Thyroid gland (tissue), 4 donors: ENCODE results near the gene JSRP1. TPM values are rescaled to one million over a fixed set of nuclear protein-coding genes. Genes with fewer than 3 reads are reported as not detected.
"Not testable (repeated sequence)": the region's sequence is repeated elsewhere in the genome, so short reads cannot be mapped to it uniquely, and the experiment has no call there.

Experiments
- DNase-seq, 2 donors: peaks; one replicate each; pipeline ENCODE4 v3.0.0-alpha.2; 2019
- H3K27ac ChIP-seq, 3 donors: fragments of 200-600 bp; sonication (generic); 1 replicate in 2 of 3; 2 replicates in 1 of 3; pipeline ENCODE4 v1.5.1; 2016 to 2019; ENCODE audit warnings: mild to moderate bottlenecking in 1 of 3, moderate library complexity in 1 of 3
- H3K27me3 ChIP-seq: fragments of 200-600 bp; sonication (generic); one replicate; pipeline ENCODE4 v1.5.1; 2019
- H3K36me3 ChIP-seq, 2 donors: fragments of 200-600 bp; sonication (generic); one replicate each; pipeline ENCODE4 v1.5.1; 2016 to 2019
- H3K4me1 ChIP-seq, 2 donors: fragments of 200-600 bp; sonication (generic); one replicate each; pipeline ENCODE4 v1.5.1; 2017 to 2019
- H3K4me3 ChIP-seq, 3 donors: fragments of 200-600 bp; sonication (generic); replicated peaks in 1 of 3; 1 replicate in 2 of 3; 2 replicates in 1 of 3; pipeline ENCODE4 v1.5.1; 2016; ENCODE audit warnings: mild to moderate bottlenecking in 1 of 3
- H3K9me3 ChIP-seq: fragments of 200-600 bp; sonication (generic); one replicate; pipeline ENCODE4 v1.5.1; 2017
- POLR2A ChIP-seq, 2 donors: fragments of 450-650 bp; IDR thresholded peaks; one replicate each; pipeline ENCODE4 v1.6.1; 2017; ENCODE audit warnings: antibody characterized with exemption in 2 of 2, mild to moderate bottlenecking in 2 of 2, moderate library complexity in 1 of 2
- WGBS, 2 donors: methylation state at CpG; one replicate each; pipeline ENCODE4 v1.1.5; 2017; 5-methylcytosine and 5-hydroxymethylcytosine counted together
- intact Hi-C: fragments of 100-400 bp; cut with DNase I; formaldehyde crosslinking; loops from one replicate; pipeline ENCODE4 v1.15.1; 2023
- total RNA-seq, 4 donors: library from RNA; depleted of rRNA; stranded (reverse); fragments of >200 nt; gene quantifications; one replicate each; pipeline ENCODE4 v1.2.3, GENCODE V29; 2016
- TF ChIP-seq, protein P1 (sequence below), 6 experiments: fragments of 200-600 bp in 3 of 6; fragments of 450-650 bp in 3 of 6; sonication (generic) in 3 of 6; IDR thresholded peaks; one replicate each; pipeline ENCODE4 v1.5.1; 2016 to 2019; ENCODE audit warnings: antibody characterized with exemption in 6 of 6, mild to moderate bottlenecking in 2 of 6, inconsistent platforms in 1 of 6, moderate library complexity in 1 of 6

JSRP1 gene
- total RNA-seq, 4 donors from 2014 or later = not detected

GRCh38 chr19:2286402-2287140, 30.4 kb upstream of the JSRP1 start:
- intact Hi-C loops = no loop called here
- Histone ChIP-seq H3K27me3 (peaks cover 20% of the 10 kb centered on the region), H3K4me1 (peaks cover 5 to 32% of the 10 kb centered on the region in 2 donors), H3K4me3 (no peak overlapping the region), H3K9me3 (no peaks in the 10 kb centered on the region), H3K27ac (no peak overlapping the region), H3K36me3 (no peaks in the 10 kb centered on the region)
- TF ChIP-seq, protein P1, sequence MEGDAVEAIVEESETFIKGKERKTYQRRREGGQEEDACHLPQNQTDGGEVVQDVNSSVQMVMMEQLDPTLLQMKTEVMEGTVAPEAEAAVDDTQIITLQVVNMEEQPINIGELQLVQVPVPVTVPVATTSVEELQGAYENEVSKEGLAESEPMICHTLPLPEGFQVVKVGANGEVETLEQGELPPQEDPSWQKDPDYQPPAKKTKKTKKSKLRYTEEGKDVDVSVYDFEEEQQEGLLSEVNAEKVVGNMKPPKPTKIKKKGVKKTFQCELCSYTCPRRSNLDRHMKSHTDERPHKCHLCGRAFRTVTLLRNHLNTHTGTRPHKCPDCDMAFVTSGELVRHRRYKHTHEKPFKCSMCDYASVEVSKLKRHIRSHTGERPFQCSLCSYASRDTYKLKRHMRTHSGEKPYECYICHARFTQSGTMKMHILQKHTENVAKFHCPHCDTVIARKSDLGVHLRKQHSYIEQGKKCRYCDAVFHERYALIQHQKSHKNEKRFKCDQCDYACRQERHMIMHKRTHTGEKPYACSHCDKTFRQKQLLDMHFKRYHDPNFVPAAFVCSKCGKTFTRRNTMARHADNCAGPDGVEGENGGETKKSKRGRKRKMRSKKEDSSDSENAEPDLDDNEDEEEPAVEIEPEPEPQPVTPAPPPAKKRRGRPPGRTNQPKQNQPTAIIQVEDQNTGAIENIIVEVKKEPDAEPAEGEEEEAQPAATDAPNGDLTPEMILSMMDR (IDR thresholded peaks at IDR 0.05) = no peak
- TF ChIP-seq POLR2A (IDR thresholded peaks at IDR 0.05) = no peak
- 86 to 87% methylated on average over 19 to 20 of the region's 20 CpGs for WGBS, 2 donors
- no peak for DNase-seq

DNA sequence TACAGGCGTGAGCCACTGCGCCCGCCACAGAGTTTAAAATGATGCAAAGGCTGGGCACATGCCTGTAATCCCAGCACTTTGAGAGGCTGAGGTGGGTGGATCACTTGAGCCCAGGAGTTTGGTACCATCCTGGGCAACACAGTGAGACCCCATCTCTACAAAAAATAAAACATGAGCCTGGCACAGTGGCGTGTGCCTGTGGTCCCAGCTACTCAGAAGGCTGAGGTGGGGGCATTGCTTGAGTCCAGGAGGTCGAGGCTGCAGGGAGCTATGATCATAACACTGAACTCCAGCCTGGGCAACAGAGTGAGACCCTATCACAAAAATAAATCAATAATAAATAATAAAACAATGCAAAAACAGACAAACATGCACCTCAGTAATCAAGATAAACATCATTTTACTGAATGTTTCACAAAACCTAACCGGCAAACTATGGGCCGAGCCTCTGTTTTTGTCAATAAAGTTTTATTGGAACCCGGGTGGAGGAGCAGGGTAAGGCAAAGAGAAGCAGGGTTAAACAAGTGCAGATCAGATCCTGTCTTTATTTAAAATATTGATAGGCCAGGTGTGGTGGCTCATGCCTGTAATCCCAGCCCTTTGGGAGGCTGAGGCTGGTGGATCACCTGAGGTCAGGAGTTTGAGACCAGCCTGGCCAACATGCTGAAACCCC, 27.8 kb upstream of the JSRP1 start:
- no peaks in the 10 kb centered on the region for H3K9me3 ChIP-seq
- no peaks in the 10 kb centered on the region for H3K36me3 ChIP-seq
- H3K27me3 ChIP-seq = no peaks in the 10 kb centered on the region
- no peak overlapping the region for H3K4me3 ChIP-seq
- intact Hi-C loops = no loop called here
- TF ChIP-seq, protein P1 (IDR thresholded peaks at IDR 0.05) = no peak
- no peak for TF ChIP-seq POLR2A (IDR thresholded peaks at IDR 0.05)
- WGBS, 2 donors = 94 to 97% methylated on average over 7 to 8 of the region's 8 CpGs
- peaks cover 0 to 11% of the 10 kb centered on the region in 2 donors for H3K4me1 ChIP-seq
- DNase-seq = no peak
- no peak overlapping the region for H3K27ac ChIP-seq

DNA sequence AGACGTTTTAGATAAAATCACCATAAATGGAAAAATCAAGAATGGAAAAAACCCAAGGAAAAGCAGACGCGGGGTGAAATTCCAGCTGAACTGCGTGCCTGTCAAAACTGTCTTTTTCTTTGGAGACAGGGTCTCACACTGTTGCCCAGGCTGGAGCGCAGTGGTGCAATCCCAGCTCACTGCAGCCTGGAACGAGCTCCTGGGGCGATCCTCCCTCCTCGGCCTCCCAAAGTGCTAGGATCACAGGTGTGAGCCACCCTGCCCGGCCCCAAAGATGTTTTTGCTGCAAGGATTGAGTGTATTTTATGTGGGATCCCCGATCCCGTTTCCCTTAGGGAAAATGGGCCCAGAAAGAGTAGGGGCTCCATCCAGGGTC, 26.6 kb upstream of the JSRP1 start:
- Histone ChIP-seq H3K9me3 (no peaks in the 10 kb centered on the region), H3K27ac (no peak overlapping the region), H3K27me3 (no peaks in the 10 kb centered on the region), H3K4me3 (no peak overlapping the region), H3K36me3 (no peaks in the 10 kb centered on the region), H3K4me1 (peaks cover 0 to 11% of the 10 kb centered on the region in 2 donors)
- no peak for DNase-seq
- TF ChIP-seq, protein P1 (IDR thresholded peaks at IDR 0.05) = no peak
- no peak for TF ChIP-seq POLR2A (IDR thresholded peaks at IDR 0.05)
- intact Hi-C loops = no loop called here
- WGBS, 2 donors = 70 to 72% methylated on average over 11 of the region's 11 CpGs

- DNase-seq = peak; percentile 50
- H3K9me3 ChIP-seq = no peaks in the 10 kb centered on the region
- peak within 1 kb of the TSS in 1 of 3 donors; percentile 28 for H3K27ac ChIP-seq
- intact Hi-C loops = no loop called here
- peaks cover 0 to 11% of the 10 kb centered on the region in 2 donors for H3K4me1 ChIP-seq
- WGBS, 2 donors = 17 to 26% methylated on average over 13 to 15 of the region's 41 CpGs
- no peaks in the 10 kb centered on the region for H3K27me3 ChIP-seq
- no peaks in the 10 kb centered on the region for H3K36me3 ChIP-seq
- TF ChIP-seq POLR2A (IDR thresholded peaks at IDR 0.05) = peak in 1 of 2 donors; percentile 12
- TF ChIP-seq, protein P1 (IDR thresholded peaks at IDR 0.05) = no peak
- H3K4me3 ChIP-seq = peak within 1 kb of the TSS in 1 of 3 donors; percentile 15
Observed at GRCh38 chr19:2282062-2282861, 26.0 kb upstream of the JSRP1 start, which contains the start of gene PEAK3. TSS of gene PEAK3 (minus strand) at chr19:2282175. CDS start at chr19:2280931, 1,244 bp downstream.

DNA sequence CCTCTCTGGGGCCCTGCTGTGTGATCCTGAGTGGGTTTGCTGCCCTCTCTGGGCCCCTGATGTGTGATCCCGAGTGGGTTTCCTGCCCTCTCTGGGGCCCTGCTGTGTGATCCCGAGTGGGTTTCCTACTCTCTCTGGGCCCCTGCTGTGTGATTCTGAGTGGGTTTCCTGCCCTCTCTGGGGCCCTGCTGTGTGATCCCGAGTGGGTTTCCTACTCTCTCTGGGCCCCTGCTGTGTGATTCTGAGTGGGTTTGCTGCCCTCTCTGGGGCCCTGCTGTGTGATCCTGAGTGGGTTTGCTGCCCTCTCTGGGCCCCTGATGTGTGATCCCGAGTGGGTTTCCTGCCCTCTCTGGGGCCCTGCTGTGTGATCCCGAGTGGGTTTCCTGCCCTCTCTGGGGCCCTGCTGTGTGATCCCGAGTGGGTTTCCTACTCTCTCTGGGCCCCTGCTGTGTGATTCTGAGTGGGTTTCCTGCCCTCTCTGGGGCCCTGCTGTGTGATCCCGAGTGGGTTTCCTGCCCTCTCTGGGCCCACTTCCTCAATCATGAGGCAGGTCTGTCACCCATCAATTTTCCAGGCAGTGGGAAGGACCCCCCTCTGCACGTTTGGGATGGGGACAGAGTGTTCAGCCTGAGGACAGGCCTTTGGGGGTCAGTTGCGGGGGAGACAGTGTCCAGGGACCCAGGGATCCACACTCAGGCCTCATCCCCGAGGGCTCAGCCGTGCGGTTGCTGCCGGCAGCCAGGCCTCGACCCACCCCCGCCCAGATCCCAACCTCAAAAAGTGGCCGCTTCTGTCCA, 25.2 kb upstream of the JSRP1 start:
- H3K9me3 ChIP-seq, H3K27me3 ChIP-seq, H3K4me3 ChIP-seq, H3K36me3 ChIP-seq, DNase-seq, intact Hi-C loops: not testable (repeated sequence)
- Histone ChIP-seq H3K27ac (peak overlapping the region in 1 of 3 donors; percentile 28), H3K4me1 (peaks cover 0 to 11% of the 10 kb centered on the region in 2 donors)
- 25% methylated on average over 2 of the region's 16 CpGs; no CpG with 5 or more reads in 1 of the 2 donors for WGBS, 2 donors
